Heart left ventricle (tissue), 16 donors: Measurements from ENCODE around the gene CCDC121. TPM values are rescaled to one million over a fixed set of nuclear protein-coding genes. Genes with fewer than 3 reads are reported as not detected.

ENCODE experiments used
- ATAC-seq, 4 donors: fragments of 200-7000 bp; cut with Tn5 transposase; one replicate each; pipeline ENCODE4 v1.9.1; 2020 to 2022; ENCODE audit warnings: moderate library complexity in 4 of 4, mild to moderate bottlenecking in 3 of 4, moderate number of reproducible peaks in 1 of 4
- DNase-seq, 5 donors: peaks; one replicate each; pipeline ENCODE4 v3.0.0-alpha.2; 2020
- H3K27ac ChIP-seq, 12 donors: fragments of 200-600 bp; sonication (generic) in 4 of 12; one replicate each; pipeline versions ENCODE4 v1.5.0 to v1.8.0; 2016 to 2022; ENCODE audit warnings: mild to moderate bottlenecking in 2 of 12
- H3K27me3 ChIP-seq, 9 donors: fragments of 200-600 bp; sonication (generic) in 2 of 9; one replicate each; pipeline versions ENCODE4 v1.5.1 to v1.8.0; 2016 to 2022; ENCODE audit warnings: mild to moderate bottlenecking in 3 of 9
- H3K36me3 ChIP-seq, 9 donors: fragments of 200-600 bp; sonication (generic) in 2 of 9; one replicate each; pipeline versions ENCODE4 v1.5.0 to v1.8.0; 2018 to 2022; ENCODE audit warnings: mild to moderate bottlenecking in 2 of 9
- H3K4me1 ChIP-seq, 12 donors: fragments of 200-600 bp; sonication (generic) in 4 of 12; one replicate each; pipeline versions ENCODE4 v1.5.0 to v1.8.0; 2016 to 2022; ENCODE audit warnings: mild to moderate bottlenecking in 3 of 12
- H3K4me3 ChIP-seq, 12 donors: fragments of 200-600 bp; sonication (generic) in 4 of 12; one replicate each; pipeline versions ENCODE4 v1.5.0 to v1.8.0; 2017 to 2022; ENCODE audit warnings: mild to moderate bottlenecking in 9 of 12, moderate library complexity in 4 of 12
- H3K9me3 ChIP-seq, 12 donors: fragments of 200-600 bp; sonication (generic) in 4 of 12; one replicate each; pipeline versions ENCODE4 v1.5.0 to v1.8.0; 2016 to 2022; ENCODE audit warnings: mild to moderate bottlenecking in 1 of 12
- CTCF ChIP-seq, 12 donors: fragments of 200-600 bp; sonication (generic) in 4 of 12; IDR thresholded peaks; one replicate each; pipeline versions ENCODE4 v1.5.0 to v1.8.0; 2018 to 2022; ENCODE audit warnings: antibody characterized with exemption in 12 of 12, mild to moderate bottlenecking in 5 of 12
- POLR2A ChIP-seq, 2 donors: fragments of 450-650 bp; IDR thresholded peaks; one replicate each; pipeline ENCODE4 v1.6.1; 2017; ENCODE audit warnings: antibody characterized with exemption in 2 of 2, mild to moderate bottlenecking in 2 of 2, moderate library complexity in 2 of 2
- WGBS, 4 donors: extraction: QIAGEN DNeasy Blood & Tissue Kit in 2 of 4; methylation state at CpG; one replicate each; pipeline versions ENCODE4 v1.1.5 to v1.1.7; 2013 to 2018; 5-methylcytosine and 5-hydroxymethylcytosine counted together
- intact Hi-C, 10 donors: fragments of 100-400 bp; cut with DNase I; formaldehyde crosslinking; loops; one replicate each; pipeline versions ENCODE4 v1.11.1 to v1.14.2; 2022
- polyA plus RNA-seq, 2 donors: library from polyadenylated mRNA; stranded (reverse); fragments of 200-250 nt; gene quantifications; one replicate each; pipeline ENCODE4 v1.2.3, GENCODE V29; 2013
- total RNA-seq, 9 donors: library from RNA; depleted of rRNA in 2 of 9; stranded (reverse); fragments of >200 nt in 2 of 9; fragmentation: NEBNext Ultra II Directional in 3 of 9; extraction: Animal tissue kit (Norgen Biotek cat#: 25700) in 3 of 9; gene quantifications; one replicate each; pipeline versions ENCODE4 v1.1.0 to v1.2.4, GENCODE V29; 2016 to 2023
- donor health status: ischemic (EF 13 %, LVEDD 7.1; RV severe dilation, severe dysfunction).
- donor health status: healthy with polysubstance abuse.
- donor health status: DM: no; HTN: yes; CAD: no.
- donor health status: DM: no; HTN: no; CAD: no.
- donor health status: ischemic (EF 25% LVEDD 6.9; RV normal size, moderate dysfunction).
- donor health status: ischemic (EF 25% LVEDD 5.7; RV mildly dilated, moderate dysfunction).
- donor health status: healthy.
- donor health status: DM: yes; HTN: yes; CAD: no.
- donor health status: ischemic (EF 35%, LVEDD 5.7; RV mildly dilated, moderate dysfunction).
- donor health status: nonischemic (EF 11% LVEDD 7.7; RV severe dilation, severe dysfunction).
- donor health status: DM: yes; HTN: yes; CAD: no.
- donor health status: PGD.
- donor health status: ischemic (EF 29% LVEDD 5.4; RV normal size, mild dysfunction).
- donor health status: nonischemic (EF 23%, LVEDD 6.1; RV moderate dilation, normal function).

CCDC121 gene
- total and polyA plus RNA-seq, 11 donors = 2.5 to 7.7 (median 5.4) TPM

GRCh38 chr2:27584597-27584996, 44.2 kb downstream of the CCDC121 start:
- 69 to 84% (median 75%) methylated on average over 3 of the region's 3 CpGs for WGBS, 4 donors
- peaks cover 3 to 31% (median 16%) of the 10 kb centered on the region in 12 donors for H3K4me1 ChIP-seq

GRCh38 chr2:27583390-27583915, 45.4 kb downstream of the CCDC121 start:
- ATAC-seq = peak in 1 of 4 donors; percentile 2
- WGBS, 4 donors = 5 to 9% (median 6%) methylated on average over 12 of the region's 12 CpGs

More at GRCh38 chr2:27584597-27584996, 44.2 kb downstream of the CCDC121 start:
- no peaks in the 10 kb centered on the region for H3K27me3 ChIP-seq
- TF ChIP-seq POLR2A (IDR thresholded peaks at IDR 0.05) (no peak), CTCF (IDR thresholded peaks at IDR 0.05) (no peak)
- peaks cover 0 to 20% (median 5%) of the 10 kb centered on the region in 12 donors for H3K9me3 ChIP-seq
- peak overlapping the region in 1 of 12 donors; percentile 77 for H3K4me3 ChIP-seq
- intact Hi-C loops = loop anchor here in 4 of 10 donors (5.0 to 10.0 kb wide), 4 partner anchors 87 to 152 kb away; partner anchors contain the start of genes FNDC4 (in 2 of the 4) and GCKR (in 2 of the 4)
- H3K36me3 ChIP-seq = no peaks in the 10 kb centered on the region
- DNase-seq (no peak), ATAC-seq (no peak)
- H3K27ac ChIP-seq = no peak overlapping the region

GRCh38 chr2:27582695-27583389, 46.0 kb downstream of the CCDC121 start, which contains the start of gene ZNF512:
TSS of gene ZNF512 (plus strand) at chr2:27583042. CDS start at chr2:27583113, 71 bp downstream.
- peak within 1 kb of the TSS; percentile 36 to 81 (median 65) for H3K4me3 ChIP-seq
- H3K4me1 ChIP-seq = peaks cover 3 to 31% (median 16%) of the 10 kb centered on the region in 12 donors
- H3K36me3 ChIP-seq = no peaks in the 10 kb centered on the region
- DNase-seq = peak; percentile 87 to 94 (median 93)
- WGBS, 4 donors = 1 to 2% (median 1%) methylated on average over 22 to 38 of the region's 38 CpGs
- ATAC-seq = peak; percentile 95 to 98 (median 98)
- peak within 1 kb of the TSS in 11 of 12 donors; percentile 1 to 83 (median 68) for H3K27ac ChIP-seq
- intact Hi-C loops = loop anchor here in 5 of 10 donors (2.0 to 10.0 kb wide), 6 partner anchors 46 to 151 kb away; partner anchors contain the start of genes FNDC4 (in 2 of the 5), GCKR (in 2 of the 5), CCDC121 (in 1 of the 5) and GPN1 (in 1 of the 5)
- TF ChIP-seq POLR2A (IDR thresholded peaks at IDR 0.05) = peak in 1 of 2 donors; percentile 62
- TF ChIP-seq CTCF (IDR thresholded peaks at IDR 0.05) = peak in 2 of 12 donors; percentile 18 to 20
- no peaks in the 10 kb centered on the region for H3K27me3 ChIP-seq
- H3K9me3 ChIP-seq = peaks cover 0 to 24% (median 10%) of the 10 kb centered on the region in 12 donors

More at GRCh38 chr2:27583390-27583915, 45.4 kb downstream of the CCDC121 start:
- Histone ChIP-seq H3K9me3 (peaks cover 0 to 17% (median 6%) of the 10 kb centered on the region in 12 donors), H3K36me3 (no peaks in the 10 kb centered on the region), H3K27me3 (no peaks in the 10 kb centered on the region), H3K4me1 (peaks cover 3 to 31% (median 16%) of the 10 kb centered on the region in 12 donors), H3K4me3 (peak overlapping the region; percentile 36 to 81 (median 65)), H3K27ac (peak overlapping the region in 11 of 12 donors; percentile 1 to 83 (median 68))
- no peak for TF ChIP-seq CTCF (IDR thresholded peaks at IDR 0.05)
- no peak for TF ChIP-seq POLR2A (IDR thresholded peaks at IDR 0.05)
- intact Hi-C loops = loop anchor here in 5 of 10 donors (2.0 to 10.0 kb wide), 6 partner anchors 45 to 151 kb away; partner anchors contain the start of genes FNDC4 (in 2 of the 5), GCKR (in 2 of the 5), CCDC121 (in 1 of the 5) and GPN1 (in 1 of the 5)
- no peak for DNase-seq
